Amygdala (tissue), 56 donors: ENCODE measurements around the gene RNF126.
A peak's percentile ranks its signal among the peaks of the same experiment; 100 is the strongest.

Experiments used
- DNase-seq, 56 donors: peaks; one replicate each; lab custom pipeline; 2025; lab: John Stamatoyannopoulos, UW

RNF126 gene

DNA sequence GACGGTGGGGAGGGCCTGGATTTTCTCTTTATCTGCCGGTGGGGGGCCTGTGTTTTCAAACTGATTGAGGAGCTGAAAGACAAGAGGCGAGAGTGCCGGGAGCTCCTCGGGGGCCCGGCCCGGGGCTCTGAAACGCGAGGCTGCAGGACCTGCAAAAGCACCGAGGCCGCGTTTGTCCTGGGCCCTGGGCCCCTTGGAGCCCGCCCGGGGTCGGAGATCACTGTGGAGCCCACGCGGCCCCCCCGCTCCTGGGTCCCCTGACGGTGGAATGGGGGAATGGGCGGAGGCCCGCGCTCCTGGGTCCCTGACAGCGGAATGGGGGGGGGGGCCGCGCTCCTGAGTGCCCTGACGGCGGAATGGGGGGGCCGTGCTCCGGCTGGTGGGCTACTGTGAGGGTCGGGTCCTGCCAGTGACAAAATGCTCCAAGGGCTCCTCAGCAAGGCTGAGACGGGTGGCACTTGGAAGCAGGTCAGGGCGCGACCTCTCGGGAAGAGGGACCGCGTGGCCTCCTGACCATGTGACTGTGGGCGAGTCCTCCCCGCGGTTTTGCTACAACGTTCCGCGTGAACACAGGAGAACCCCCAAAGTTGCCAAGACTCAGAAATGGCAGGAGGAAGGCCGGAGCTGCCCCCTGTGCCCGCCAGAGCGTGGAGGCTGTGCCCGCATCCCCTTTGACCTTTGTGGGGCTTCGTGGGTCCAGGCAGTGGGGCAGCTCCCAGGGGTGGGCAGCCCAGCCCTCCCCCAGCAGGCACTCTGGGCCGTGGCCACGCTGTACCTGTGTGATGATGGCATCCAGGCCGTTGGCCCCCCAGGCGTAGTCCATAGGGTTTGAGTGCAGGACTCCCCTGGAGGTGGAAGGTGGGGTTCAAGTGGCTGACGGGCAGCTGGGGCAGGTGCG is 13.9 kb downstream of the RNF126 start:
- peak in 1 of 56 donors; percentile 10 for DNase-seq

DNA sequence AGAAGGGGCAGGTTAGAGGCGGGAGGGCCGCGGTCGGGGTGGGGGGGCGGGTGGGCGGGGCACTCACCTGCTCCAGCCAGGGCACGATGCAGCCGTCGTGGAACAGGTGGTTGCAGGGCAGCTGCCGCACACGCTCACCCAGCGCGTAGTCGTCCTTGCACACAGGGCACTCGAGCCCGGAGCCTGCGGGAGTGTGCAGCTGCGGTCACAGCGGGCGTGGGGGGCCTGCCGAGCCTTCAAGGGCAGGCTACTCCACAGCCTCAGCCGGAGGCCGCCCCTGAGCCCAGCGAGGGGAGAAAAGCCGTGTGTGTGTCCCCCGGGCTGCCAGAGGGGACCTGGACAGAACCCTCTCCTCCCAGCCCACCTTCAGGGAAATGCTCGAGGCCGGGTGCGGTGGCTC is 14.7 kb downstream of the RNF126 start:
- DNase-seq = no peak

DNA sequence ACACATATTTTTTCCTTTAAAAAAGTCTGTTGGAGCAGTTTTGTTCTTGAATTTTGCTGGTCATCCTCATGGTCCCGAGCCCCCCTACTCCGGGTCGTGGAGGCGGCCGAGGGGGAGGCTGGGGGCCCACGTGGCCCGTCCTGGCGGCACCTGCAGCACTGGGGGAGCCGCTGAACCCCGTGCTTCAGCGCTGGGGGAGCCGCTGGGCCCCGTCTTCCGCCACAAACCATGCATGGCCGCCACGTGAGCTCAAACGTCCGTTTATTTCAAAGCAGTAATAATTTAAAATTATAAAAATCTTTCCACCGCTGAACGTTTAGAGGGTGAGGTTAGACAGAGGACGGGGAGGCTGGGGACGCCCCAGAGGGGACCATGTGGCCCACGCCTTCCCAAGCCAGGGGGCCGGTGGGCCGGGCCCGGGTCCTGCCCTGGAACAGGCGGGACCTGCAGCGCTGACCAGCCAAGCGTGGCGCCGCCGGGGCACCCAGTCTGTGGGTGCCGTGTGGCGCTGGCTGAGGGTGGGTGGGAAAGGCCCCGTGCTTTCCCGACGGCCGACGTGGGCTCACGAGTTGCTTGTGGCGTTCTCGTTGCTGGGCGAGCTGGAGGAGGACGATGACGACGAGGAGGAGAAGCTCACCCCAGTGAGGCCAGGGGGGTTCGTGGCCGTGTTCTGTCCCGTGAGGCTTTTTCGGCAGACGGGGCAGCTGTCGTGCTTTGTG is 15.3 kb downstream of the RNF126 start:
- no peak for DNase-seq

DNA sequence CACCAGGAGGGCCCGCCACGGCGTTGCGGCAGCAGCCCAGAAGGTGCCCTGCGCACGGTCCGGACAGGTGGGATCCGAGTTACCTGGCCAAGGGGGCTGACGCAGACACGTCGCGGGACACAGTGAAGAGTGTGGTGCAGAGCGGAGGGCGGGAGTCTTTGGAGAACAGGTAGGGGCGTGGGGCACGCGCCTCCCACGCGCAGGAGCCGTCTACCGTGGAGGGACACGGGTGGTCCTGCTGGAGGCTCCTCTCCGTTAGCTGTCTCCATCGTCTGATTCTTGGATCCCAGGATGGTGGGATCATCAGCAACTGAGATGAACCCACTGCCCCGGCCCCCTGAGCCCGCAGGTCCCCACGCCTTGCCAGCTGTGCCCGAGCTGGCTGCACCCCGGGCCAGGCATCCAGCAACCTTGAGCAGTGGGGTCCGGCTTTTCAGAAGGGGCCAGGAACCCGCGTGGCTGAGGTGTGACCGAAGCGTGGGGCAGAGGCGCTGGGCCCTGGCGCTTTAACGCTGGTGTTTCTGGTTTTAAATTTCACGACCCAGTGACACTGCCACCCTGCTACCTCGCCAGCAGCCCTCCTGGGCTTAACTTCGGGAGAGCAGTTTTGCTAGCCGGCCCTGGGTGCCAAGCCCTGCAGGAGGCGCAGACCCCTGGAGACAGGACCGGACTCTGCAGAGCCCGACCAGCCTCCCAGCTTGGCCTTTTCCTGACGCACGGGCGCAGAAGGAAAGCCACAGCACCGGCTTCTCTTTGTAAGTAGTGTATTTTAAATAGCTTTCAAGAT is 16.0 kb downstream of the RNF126 start:
- DNase-seq = no peak

DNA sequence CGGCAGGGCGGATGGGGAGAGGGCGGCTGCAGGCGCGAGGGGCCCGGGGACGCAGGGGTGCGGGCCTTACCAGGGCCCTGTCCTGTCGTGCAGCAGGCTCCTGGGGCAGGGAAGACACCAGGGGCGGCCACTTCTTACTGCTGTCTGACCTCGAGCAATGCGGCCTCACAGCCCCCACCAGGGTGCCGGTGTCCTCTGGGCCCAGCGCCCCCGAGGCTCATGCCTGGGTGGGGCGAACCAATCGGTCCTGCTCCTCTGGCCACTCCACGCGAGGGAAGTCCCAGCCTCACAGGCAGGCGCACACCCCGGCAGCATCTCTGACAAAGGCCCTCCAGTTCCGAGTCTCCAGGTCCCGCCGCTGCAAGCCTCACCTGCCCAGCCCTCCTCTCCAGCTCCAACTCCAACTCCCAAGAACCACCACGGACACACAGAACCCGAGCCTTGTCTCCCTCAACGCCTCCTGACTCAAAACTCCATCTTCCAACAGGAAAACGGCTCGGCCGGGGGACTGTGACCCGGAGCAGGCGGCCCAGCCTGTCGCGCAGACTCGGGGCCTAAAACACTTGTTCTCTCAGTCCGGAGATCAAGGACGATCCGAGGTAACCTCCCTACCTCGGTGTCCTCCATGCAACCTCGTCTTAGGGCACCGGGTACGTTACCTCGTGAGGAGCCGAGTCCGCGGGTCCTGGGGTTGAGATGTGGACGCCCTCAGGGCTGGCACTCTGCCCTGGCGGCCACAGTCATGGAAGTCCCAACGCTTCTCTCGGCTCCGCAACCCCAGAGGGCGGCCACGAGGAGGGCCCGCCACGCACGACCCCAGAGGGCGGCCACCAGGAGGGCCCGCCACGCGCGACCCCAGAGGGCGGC is 16.9 kb downstream of the RNF126 start:
- DNase-seq = no peak

DNA sequence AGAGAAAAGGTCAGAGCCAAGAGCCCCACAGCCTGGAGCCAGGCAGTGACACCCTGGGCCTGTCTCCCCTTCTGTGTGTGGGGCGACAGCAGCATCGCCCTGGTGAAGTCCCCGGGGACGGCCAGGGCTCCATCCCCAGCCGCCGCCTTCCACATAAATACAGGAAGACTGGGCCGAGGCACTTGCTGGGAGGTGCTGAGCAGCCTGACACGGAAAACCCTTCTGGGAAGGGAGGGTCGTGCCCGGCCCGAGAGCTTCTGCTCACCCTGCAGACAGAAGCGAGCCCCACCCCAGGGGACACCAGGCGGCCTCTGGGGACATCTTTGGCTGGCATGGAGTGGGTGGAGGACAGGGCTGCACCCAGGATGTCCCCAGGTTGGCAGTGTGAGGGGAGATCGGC is 18.2 kb downstream of the RNF126 start:
- no peak for DNase-seq

DNA sequence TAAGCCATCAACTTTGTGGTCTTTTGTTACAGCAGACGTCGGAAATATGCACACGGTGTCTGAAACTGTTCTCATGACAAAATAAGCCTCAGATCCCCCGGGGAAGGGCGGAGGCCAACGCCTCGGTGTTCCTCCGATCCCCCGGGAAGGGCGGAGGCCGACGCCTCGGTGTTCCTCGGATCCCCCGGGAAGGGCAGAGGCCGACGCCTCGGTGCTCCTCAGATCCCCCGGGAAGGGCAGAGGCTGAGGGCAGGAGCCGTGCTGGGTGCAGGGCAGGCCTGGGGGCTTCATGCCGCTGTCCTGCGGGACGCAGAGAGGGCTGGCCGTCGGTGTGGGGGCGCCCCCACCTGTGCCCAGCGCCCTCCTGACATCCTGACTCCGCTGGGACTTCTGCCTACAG is 18.7 kb downstream of the RNF126 start:
- no peak for DNase-seq

DNA sequence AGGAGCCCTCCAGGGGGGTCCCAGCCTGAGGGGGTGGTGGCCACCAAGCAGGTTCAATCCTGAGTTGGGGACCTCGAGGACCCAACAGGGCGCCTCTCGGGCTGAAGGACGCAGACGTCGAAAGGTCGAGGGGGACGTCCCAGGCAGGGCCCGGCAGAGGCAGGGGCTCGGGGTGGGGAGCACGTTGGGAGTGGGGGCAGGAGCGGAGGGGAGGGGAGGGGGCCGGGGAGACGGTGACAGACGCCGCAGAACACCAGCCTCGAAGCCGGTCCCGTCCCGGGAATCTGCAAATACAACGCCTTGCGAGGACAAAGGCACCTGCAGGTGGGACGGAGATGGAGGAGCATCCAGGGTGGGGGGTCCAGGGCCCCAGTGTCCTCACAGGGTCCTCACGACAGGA is 19.3 kb downstream of the RNF126 start:
- DNase-seq = no peak

DNA sequence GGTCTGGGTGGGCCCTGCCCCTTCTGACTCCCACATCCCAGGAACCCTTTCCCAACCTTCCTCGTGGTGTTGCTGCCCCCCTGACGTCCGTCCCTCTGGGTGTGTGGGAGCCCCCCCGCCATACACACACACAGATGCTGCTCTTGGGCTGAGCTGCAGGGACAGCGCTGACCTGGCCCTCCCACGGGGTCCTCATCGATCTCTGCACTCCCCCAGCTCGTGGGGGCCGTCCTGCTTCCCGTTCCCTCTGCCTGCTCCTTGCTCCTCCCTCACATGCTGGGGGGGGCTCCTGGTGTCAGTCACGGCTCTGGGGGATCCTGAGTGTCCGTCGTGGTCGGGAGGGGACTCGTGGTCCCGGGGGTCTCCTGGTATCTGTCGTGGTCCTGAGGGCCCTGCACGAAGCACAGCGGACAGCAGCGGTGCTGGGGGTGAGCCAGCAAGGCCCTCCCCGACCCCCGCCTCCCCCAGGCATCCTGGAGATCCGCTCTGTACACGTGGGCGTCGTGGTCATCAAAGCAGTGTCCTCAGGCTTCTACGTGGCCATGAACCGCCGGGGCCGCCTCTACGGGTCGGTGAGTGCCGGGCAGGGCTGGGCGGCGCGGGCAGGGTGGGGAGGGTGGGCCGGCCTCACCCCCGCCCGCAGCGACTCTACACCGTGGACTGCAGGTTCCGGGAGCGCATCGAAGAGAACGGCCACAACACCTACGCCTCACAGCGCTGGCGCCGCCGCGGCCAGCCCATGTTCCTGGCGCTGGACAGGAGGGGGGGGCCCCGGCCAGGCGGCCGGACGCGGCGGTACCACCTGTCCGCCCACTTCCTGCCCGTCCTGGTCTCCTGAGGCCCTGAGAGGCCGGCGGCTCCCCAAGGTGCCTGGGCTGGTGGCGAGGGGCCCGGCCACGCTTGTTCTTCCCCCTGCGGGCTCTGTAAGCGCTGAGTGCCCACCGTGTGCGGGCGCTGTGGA is 20.0 kb downstream of the RNF126 start:
- no peak for DNase-seq

DNA sequence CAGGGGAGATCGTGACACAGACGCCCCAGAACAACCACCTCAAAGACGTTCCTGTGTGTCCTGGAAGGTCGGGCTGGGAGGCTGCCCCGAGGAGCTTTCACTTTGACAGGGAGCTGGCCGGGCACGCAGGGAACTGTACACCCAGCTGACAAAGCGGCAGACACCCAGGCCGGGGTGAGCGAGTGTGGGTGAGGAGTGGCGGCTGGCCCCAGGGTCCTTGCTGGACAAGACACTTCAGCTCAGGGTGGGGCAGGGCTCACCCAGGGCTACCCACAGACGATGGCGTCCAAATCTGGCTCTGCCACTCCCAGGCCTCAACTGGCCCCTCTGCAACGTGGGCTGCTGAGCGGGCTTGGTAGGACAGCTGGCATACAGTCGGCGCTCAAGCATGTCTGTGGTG is 21.3 kb downstream of the RNF126 start:
- DNase-seq = no peak

DNA sequence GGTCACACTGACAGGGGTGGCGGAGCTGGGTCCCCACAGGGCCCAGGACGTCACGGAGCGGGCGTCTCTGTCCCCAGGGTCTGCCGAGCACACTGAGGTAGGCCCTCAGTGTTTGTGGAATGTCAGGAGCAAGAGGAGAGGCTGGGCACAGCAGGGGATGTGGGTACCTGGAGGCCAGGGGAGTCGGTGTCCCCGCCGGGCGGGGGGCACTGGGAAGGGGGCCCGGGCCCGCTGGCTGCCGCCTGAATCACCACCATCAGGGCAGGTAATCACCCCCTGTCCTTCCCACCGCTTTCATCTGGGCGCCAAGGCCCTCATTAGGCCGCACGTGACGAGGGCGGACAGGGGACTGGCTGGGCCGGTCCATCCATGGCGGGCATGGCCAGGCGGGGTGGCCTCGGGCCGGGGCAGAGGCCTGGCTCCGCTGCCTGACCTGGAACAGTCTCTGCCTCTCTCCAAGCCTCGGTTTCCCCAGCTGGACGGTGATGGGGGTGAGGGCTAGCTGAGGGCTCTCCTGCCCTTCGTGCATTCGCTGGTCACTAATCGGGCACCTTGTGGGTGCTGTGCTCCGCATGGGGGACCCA is 22.3 kb downstream of the RNF126 start:
- no peak for DNase-seq

DNA sequence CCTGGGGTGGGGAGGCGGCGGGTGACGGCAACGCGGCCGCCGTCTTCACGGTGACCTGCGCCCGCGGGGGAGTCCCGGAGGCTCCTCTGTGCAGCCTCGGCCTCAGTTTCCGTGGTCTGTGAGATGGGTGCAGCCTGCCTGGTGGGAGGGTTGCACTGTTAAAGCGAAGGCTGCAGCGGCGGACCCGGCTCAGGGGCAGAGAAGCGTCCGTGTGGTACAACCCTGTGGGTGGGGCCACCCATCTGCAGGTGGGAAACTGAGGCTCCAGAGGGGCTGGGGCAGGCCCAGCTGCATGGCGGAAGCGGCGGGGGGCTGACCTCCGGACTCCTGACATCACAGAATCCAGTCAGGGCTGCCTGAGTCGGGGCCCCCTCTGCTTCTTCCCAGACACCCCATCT is 22.9 kb downstream of the RNF126 start:
- no peak for DNase-seq

DNA sequence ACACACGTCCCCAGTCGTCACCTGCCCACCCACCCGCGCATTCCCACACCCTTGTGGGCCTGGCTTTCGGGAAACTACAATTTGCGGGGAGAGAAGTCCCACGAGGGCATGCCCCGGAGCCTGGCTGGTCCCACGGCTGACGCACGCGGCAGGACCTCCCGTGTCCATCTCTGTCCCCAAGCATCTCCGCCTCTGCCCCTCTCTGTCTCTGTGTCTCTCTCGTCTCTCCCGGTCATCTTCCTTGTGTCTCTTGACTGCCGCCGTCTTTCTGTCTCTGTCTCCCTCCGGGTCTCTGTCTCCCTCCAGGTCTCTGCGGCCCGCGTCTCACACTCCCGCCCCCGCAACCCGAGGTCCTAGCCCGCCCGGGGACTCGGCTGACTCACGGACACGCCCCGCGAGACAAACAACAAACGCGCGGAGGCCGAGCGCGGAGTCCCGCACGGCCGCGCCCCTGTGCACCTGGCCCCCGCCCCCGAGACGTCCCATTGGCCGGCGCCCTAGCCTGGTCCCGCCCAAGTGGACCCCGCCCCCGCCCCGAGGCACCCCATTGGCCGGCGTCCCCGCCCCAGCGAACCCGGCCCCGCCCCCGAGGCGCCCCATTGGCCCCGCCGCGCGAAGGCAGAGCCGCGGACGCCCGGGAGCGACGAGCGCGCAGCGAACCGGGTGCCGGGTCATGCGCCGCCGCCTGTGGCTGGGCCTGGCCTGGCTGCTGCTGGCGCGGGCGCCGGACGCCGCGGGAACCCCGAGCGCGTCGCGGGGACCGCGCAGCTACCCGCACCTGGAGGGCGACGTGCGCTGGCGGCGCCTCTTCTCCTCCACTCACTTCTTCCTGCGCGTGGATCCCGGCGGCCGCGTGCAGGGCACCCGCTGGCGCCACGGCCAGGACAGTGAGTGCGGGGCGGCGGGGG is 23.5 kb downstream of the RNF126 start, which contains the start of gene FGF22:
FGF22 (plus strand) TSS at position 627 of the 908 bp plus-strand sequence; CDS start at position 674, 47 bp downstream.
- DNase-seq = peak in 55 of 56 donors; percentile 39 to 96 (median 85)

DNA sequence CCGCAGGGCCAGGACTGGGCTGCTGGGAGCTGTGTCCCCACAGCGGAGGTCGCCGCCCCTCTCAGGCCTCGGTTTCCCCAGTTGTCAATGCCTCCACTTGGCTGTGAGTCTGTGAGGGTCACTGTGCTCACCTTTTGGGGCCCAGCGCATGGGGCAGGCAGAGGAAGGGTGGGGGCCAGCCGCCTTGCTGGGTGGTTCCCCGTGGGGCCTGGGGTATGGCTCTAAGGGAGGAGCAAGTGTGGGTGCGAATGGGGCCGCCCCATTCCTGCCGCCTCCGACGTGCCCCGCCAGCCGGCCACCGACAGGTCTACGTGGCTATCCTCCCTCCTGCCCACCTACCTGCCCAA is 24.1 kb downstream of the RNF126 start:
- peak in 1 of 56 donors; percentile 58 for DNase-seq

DNA sequence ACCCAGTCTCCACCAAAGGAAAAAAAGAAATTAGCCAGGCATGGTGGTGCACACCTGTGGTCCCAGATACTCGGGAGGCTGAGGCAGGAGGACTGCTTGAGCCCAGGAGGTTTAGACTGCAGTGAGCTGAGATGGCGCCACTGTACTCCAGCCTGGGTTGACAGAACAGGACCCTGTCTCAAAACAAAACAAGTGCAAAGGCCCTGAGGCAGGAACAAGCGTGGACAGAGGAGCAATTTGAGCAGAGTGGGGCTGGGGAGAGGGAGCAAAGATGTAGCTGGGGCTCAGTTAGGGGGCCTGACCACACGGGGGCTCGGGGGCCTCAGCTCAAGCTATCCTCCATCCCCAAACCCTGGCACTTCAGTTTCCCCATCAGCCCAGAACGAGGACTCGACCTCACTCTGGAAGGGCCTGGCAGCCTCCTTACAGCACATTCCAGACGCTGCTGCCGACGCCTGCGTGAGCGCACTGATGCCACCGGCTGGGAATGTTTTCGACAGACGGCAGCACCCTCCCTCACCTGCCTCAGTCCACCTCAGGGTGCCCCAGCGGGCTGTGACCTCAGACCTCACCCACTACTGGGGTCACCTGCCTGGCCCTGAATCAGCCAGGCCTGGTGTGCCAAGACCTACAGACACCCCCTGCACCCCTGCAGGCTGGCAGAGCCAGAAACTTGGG is 27.9 kb downstream of the RNF126 start:
- no peak for DNase-seq

DNA sequence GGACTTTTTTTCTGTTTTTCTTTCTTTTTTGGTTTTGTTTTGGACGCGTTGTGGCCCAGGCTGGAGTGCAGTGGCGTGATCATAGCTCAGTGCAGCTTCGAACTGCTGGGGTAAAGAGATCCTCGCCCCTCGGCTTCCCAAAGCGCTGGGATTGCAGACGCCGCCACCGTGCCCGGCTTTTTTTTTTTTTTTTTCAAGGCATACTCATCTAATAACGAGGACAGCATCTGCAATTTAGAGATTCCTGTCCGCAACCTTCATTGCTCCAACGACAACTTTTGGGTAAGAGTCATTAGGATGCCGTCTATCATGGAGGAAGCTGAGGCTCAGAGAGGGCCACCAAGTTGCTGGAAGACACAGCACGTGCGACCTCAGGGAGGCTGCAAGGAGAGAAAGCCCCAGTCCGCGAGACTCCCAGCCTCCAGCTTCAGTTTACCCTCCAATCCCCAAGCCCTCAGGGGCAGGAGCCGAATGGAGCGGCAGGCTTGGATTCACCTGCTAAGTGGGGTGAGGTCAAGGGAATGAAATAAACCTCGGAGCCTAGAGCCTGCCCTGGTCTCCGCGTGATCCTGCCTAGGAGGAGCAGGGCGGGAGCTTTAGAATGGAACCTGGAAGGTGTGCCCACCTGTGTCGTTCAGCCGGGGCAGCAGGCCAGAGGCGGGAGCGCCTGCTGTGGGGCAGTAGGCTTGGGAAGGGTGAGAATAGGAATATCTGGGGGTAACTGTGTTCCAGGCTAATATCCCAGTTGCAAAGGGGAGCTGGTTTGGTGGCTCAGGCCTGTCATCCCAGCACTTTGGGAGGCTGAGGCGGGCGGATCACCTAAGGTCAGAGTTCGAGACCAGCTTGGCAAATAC is 29.0 kb downstream of the RNF126 start:
- no peak for DNase-seq
